ENCODE data around the gene NDST4. TPM values are rescaled to one million over a fixed set of nuclear protein-coding genes. Genes with fewer than 3 reads are reported as not detected.

Gene NDST4
- total and polyA plus RNA-seq, 2 donors, result 0.05 to 0.14 TPM

DNA sequence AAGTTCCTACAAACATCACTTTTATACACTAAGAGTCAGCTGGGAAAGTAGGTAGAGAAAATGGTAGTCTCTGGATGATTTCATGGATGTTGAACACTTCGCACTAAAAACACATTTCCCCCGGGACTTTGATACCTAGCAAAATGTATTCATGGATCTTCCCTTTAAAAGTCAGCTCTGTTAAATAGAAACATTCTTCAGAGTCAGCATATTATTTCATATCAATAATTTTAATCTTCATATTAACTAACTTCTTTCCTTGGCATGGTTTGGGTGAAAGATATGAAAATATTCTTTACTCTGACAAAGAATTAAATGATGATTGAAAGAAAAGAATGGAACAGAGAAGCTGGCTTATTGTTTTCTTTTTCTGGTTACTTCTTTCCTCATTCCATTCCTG, 185.5 kb downstream of the NDST4 start:
- no peaks in the 10 kb centered on the region for H3K27me3 ChIP-seq (ENCODE audit: control insufficient read depth in 2 of 2, insufficient read depth in 1 of 2, low read length in 1 of 2)
- H3K27ac ChIP-seq (ENCODE audit: low read depth in 1 of 2, low read length in 1 of 2), result no peak overlapping the region
- H3K36me3 ChIP-seq (ENCODE audit: control insufficient read depth in 2 of 2, insufficient read depth in 2 of 2, low read length in 1 of 2), result no peaks in the 10 kb centered on the region
- H3K4me3 ChIP-seq (ENCODE audit: low read length in 2 of 2), result no peak overlapping the region
- 98% methylated on average over 2 of the region's 2 CpGs for WGBS
- no peaks in the 10 kb centered on the region for H3K4me1 ChIP-seq (ENCODE audit: control insufficient read depth in 2 of 2, insufficient read depth in 2 of 2, low read length in 2 of 2)
- DNase-seq (ENCODE audit: low read depth in 6 of 9, low spot score in 9 of 9), result no peak
- no peaks in the 10 kb centered on the region for H3K9me3 ChIP-seq (ENCODE audit: control insufficient read depth in 2 of 2, insufficient read depth in 1 of 2, low read length in 1 of 2)

DNA sequence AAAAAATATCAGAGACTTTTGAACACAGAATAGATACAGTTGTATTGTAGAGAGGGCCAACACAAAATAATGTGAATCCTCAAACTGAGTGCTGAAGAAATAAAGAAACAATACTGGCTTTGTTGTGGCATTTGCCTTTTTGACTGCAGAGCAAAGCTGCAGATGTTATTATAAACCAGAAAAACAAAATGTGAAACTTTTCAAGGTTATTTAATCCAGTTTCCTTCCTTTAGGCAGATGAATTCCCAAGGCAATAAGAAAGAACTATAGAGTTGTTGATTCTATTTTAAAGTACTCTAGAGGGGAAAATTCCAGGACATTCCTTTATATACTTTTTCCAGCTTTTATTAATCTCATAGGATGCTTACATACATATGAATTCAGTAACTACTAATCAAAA, 186.8 kb downstream of the NDST4 start:
- Histone ChIP-seq H3K4me1 (ENCODE audit: control insufficient read depth in 2 of 2, insufficient read depth in 2 of 2, low read length in 2 of 2) (no peaks in the 10 kb centered on the region), H3K36me3 (ENCODE audit: control insufficient read depth in 2 of 2, insufficient read depth in 2 of 2, low read length in 1 of 2) (no peaks in the 10 kb centered on the region), H3K27ac (ENCODE audit: low read depth in 1 of 2, low read length in 1 of 2) (no peak overlapping the region), H3K4me3 (ENCODE audit: low read length in 2 of 2) (no peak overlapping the region), H3K9me3 (ENCODE audit: control insufficient read depth in 2 of 2, insufficient read depth in 1 of 2, low read length in 1 of 2) (no peaks in the 10 kb centered on the region), H3K27me3 (ENCODE audit: control insufficient read depth in 2 of 2, insufficient read depth in 1 of 2, low read length in 1 of 2) (no peaks in the 10 kb centered on the region)
- DNase-seq (ENCODE audit: low read depth in 6 of 9, low spot score in 9 of 9), result no peak

DNA sequence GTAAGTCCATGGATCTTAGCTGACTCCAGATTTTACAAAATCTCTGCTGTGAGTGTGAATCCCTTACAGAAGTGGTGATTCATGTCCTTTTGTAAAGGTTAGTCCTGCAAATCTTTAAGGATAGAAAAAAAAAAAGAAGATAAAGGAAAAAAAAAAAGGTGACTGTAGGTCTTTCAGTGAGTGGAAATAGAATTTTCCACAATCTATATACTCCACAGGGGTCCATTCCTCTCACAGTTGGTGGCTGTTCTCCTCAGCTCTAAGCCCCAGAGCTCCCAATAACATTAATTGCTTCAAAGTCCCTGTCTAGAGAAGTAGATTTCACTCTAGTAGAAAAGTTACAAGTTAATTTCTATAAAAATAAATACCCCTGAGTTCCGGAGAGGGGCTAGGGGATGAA, 189.1 kb downstream of the NDST4 start:
- H3K27ac ChIP-seq (ENCODE audit: low read depth in 1 of 2, low read length in 1 of 2), result no peak overlapping the region
- 88% methylated on average over 1 of the region's 1 CpG for WGBS
- no peaks in the 10 kb centered on the region for H3K27me3 ChIP-seq (ENCODE audit: control insufficient read depth in 2 of 2, insufficient read depth in 1 of 2, low read length in 1 of 2)
- no peaks in the 10 kb centered on the region for H3K4me1 ChIP-seq (ENCODE audit: control insufficient read depth in 2 of 2, insufficient read depth in 2 of 2, low read length in 2 of 2)
- DNase-seq (ENCODE audit: low read depth in 6 of 9, low spot score in 9 of 9), result no peak
- H3K4me3 ChIP-seq (ENCODE audit: low read length in 2 of 2), result no peak overlapping the region
- no peaks in the 10 kb centered on the region for H3K9me3 ChIP-seq (ENCODE audit: control insufficient read depth in 2 of 2, insufficient read depth in 1 of 2, low read length in 1 of 2)
- no peaks in the 10 kb centered on the region for H3K36me3 ChIP-seq (ENCODE audit: control insufficient read depth in 2 of 2, insufficient read depth in 2 of 2, low read length in 1 of 2)

DNA sequence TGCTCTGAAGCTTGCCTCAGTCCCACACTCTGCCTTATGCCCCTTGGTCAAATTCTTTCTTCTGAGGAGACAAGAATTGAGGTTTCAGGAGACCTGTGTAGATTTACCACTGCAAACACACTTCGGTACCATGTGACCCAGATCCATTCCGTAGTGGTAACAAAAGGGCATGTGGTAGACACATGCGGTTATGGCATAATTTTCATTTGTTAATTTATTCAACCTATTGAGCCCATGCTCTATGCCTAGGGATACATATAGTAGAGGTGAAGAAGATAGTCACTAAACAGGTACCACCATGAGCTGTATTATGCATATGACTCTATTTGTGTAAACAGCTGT, 190.9 kb downstream of the NDST4 start:
- WGBS, result 98% methylated on average over 3 of the region's 3 CpGs
- DNase-seq (ENCODE audit: low read depth in 6 of 9, low spot score in 9 of 9), result no peak
- Histone ChIP-seq H3K36me3 (ENCODE audit: control insufficient read depth in 2 of 2, insufficient read depth in 2 of 2, low read length in 1 of 2) (no peaks in the 10 kb centered on the region), H3K4me3 (ENCODE audit: low read length in 2 of 2) (no peak overlapping the region), H3K27ac (ENCODE audit: low read depth in 1 of 2, low read length in 1 of 2) (no peak overlapping the region), H3K4me1 (ENCODE audit: control insufficient read depth in 2 of 2, insufficient read depth in 2 of 2, low read length in 2 of 2) (no peaks in the 10 kb centered on the region), H3K27me3 (ENCODE audit: control insufficient read depth in 2 of 2, insufficient read depth in 1 of 2, low read length in 1 of 2) (no peaks in the 10 kb centered on the region), H3K9me3 (ENCODE audit: control insufficient read depth in 2 of 2, insufficient read depth in 1 of 2, low read length in 1 of 2) (no peaks in the 10 kb centered on the region)

DNA sequence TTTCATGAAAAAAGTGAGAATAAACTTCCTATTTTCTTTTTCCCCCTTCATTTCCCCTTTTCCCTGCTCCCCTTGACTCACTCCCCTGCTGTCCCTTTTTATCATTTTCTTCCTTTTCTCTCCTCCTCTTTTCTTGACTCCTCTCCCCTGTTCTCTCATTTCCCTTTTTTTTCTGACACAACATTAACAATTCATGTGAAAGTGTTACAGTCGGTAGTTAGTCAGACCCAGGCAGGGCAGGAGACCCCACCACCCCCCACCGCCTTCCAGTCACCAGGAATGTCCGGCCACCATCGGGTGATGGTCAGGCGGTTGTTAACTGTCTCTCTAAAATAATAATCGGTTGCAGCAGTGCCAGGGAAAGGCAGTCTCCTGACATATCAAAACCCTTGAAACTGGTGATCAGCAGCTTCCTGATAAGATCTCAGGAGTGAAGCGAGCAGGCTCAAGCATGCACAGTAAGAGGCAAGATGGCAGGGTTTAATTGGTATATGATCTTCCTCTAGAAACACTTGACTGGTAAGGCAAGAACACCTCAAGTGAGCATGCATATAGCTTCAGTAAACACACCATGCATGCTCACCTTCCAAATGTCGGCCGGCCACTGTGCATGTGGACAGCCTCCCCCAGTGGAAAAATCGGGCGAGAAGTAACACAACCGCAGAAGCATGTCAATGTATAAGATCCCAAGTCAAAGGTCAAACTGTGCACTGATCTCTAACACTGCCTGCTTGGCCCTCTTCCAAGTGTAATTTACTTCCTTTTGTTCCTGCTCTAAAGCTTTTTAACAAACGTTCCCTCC, 191.4 kb downstream of the NDST4 start:
- Histone ChIP-seq H3K36me3 (ENCODE audit: control insufficient read depth in 2 of 2, insufficient read depth in 2 of 2, low read length in 1 of 2) (no peaks in the 10 kb centered on the region), H3K4me3 (ENCODE audit: low read length in 2 of 2) (no peak overlapping the region), H3K27ac (ENCODE audit: low read depth in 1 of 2, low read length in 1 of 2) (no peak overlapping the region), H3K9me3 (ENCODE audit: control insufficient read depth in 2 of 2, insufficient read depth in 1 of 2, low read length in 1 of 2) (no peaks in the 10 kb centered on the region), H3K27me3 (ENCODE audit: control insufficient read depth in 2 of 2, insufficient read depth in 1 of 2, low read length in 1 of 2) (no peaks in the 10 kb centered on the region), H3K4me1 (ENCODE audit: control insufficient read depth in 2 of 2, insufficient read depth in 2 of 2, low read length in 2 of 2) (no peaks in the 10 kb centered on the region)
- WGBS, result 85% methylated on average over 13 of the region's 13 CpGs
- DNase-seq (ENCODE audit: low read depth in 6 of 9, low spot score in 9 of 9), result no peak

DNA sequence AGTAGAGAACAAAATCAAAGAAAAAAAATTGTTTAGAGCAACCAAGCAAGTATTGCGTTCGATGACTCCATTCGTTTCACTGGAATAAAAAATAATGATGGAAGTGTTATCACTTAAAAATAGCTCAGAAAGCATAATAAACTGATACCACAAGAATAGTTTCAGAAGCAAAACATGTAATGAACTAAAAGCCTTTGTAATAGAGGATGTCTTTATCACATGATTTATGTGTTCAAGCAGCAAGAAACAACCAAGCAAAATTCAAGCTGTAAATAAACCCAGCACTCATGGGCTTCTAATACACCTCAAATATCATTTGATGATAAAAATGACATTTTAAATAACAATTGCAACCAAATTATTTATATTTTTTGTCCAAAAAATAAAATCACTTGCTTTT, 192.2 kb downstream of the NDST4 start:
- Histone ChIP-seq H3K9me3 (ENCODE audit: control insufficient read depth in 2 of 2, insufficient read depth in 1 of 2, low read length in 1 of 2) (no peaks in the 10 kb centered on the region), H3K27ac (ENCODE audit: low read depth in 1 of 2, low read length in 1 of 2) (no peak overlapping the region), H3K4me1 (ENCODE audit: control insufficient read depth in 2 of 2, insufficient read depth in 2 of 2, low read length in 2 of 2) (no peaks in the 10 kb centered on the region), H3K4me3 (ENCODE audit: low read length in 2 of 2) (no peak overlapping the region), H3K27me3 (ENCODE audit: control insufficient read depth in 2 of 2, insufficient read depth in 1 of 2, low read length in 1 of 2) (no peaks in the 10 kb centered on the region), H3K36me3 (ENCODE audit: control insufficient read depth in 2 of 2, insufficient read depth in 2 of 2, low read length in 1 of 2) (no peaks in the 10 kb centered on the region)
- no peak for DNase-seq (ENCODE audit: low read depth in 6 of 9, low spot score in 9 of 9)
- WGBS, result 64% methylated on average over 3 of the region's 3 CpGs

DNA sequence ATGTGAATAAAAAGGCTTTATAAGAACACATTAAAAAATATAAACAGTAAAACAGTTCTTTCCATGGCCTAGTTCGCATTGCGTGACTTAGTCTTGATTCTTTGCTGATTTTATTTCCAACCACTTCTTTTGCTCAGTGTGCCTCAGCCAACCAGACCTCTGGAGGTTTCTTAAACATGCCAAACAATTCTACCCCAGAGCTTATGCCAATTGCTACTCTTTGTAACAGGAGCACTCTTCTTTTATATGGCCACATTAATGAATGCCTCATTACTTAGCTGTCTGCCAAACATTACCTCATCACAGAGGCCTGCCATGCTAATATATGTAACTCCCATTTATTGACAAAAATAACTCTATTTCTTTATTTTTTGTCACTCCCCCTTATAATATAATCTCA, 202.3 kb downstream of the NDST4 start:
- Histone ChIP-seq H3K4me3 (ENCODE audit: low read length in 2 of 2) (no peak overlapping the region), H3K4me1 (ENCODE audit: control insufficient read depth in 2 of 2, insufficient read depth in 2 of 2, low read length in 2 of 2) (no peaks in the 10 kb centered on the region), H3K36me3 (ENCODE audit: control insufficient read depth in 2 of 2, insufficient read depth in 2 of 2, low read length in 1 of 2) (no peaks in the 10 kb centered on the region), H3K27ac (ENCODE audit: low read depth in 1 of 2, low read length in 1 of 2) (no peak overlapping the region), H3K27me3 (ENCODE audit: control insufficient read depth in 2 of 2, insufficient read depth in 1 of 2, low read length in 1 of 2) (no peaks in the 10 kb centered on the region), H3K9me3 (ENCODE audit: control insufficient read depth in 2 of 2, insufficient read depth in 1 of 2, low read length in 1 of 2) (no peaks in the 10 kb centered on the region)
- DNase-seq (ENCODE audit: low read depth in 6 of 9, low spot score in 9 of 9), result no peak
- WGBS, result over 99% methylated on average over 2 of the region's 2 CpGs

DNA sequence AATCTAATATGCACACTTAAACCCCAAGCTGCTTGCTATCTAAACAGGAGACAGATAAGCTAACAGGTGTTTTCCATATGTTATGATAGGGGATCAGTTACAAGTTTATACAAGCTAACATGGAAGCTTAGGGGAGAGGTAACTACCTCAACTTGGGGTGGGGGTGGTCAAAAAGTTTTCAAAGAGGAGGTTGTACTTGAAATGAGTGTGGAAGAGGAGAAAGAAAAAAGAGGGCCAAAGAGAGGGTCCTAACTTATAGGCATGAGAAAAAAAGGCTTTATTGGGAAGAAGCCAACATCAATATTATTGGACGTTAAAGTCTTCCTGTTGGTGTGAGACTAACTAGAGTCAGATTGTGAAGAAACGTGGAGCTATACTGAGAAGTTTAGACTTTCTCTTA, 205.9 kb downstream of the NDST4 start:
- WGBS, result 80% methylated on average over 2 of the region's 2 CpGs
- H3K4me1 ChIP-seq (ENCODE audit: control insufficient read depth in 2 of 2, insufficient read depth in 2 of 2, low read length in 2 of 2), result no peaks in the 10 kb centered on the region
- H3K27me3 ChIP-seq (ENCODE audit: control insufficient read depth in 2 of 2, insufficient read depth in 1 of 2, low read length in 1 of 2), result no peaks in the 10 kb centered on the region
- H3K27ac ChIP-seq (ENCODE audit: low read depth in 1 of 2, low read length in 1 of 2), result no peak overlapping the region
- no peaks in the 10 kb centered on the region for H3K9me3 ChIP-seq (ENCODE audit: control insufficient read depth in 2 of 2, insufficient read depth in 1 of 2, low read length in 1 of 2)
- H3K4me3 ChIP-seq (ENCODE audit: low read length in 2 of 2), result no peak overlapping the region
- no peaks in the 10 kb centered on the region for H3K36me3 ChIP-seq (ENCODE audit: control insufficient read depth in 2 of 2, insufficient read depth in 2 of 2, low read length in 1 of 2)
- DNase-seq (ENCODE audit: low read depth in 6 of 9, low spot score in 9 of 9), result no peak

DNA sequence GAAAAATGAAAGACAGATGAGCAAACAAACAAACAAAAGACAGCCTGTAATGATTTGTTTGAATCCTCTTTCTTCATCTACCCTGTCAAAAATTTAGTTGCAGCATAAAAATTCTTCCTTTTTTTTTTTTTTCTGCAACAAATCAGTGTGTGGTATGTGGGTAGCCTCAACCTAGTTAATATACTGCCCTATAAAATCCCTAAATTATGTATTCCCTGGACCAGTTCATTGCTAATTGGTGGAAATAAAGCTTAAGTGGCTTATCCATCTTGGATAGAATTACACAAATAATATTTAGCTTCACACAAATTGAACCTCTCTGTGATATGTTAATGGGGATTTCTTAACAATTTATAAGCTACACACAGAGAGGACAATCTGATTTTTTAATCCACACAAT, 208.4 kb downstream of the NDST4 start:
- Histone ChIP-seq H3K27me3 (ENCODE audit: control insufficient read depth in 2 of 2, insufficient read depth in 1 of 2, low read length in 1 of 2) (no peaks in the 10 kb centered on the region), H3K4me1 (ENCODE audit: control insufficient read depth in 2 of 2, insufficient read depth in 2 of 2, low read length in 2 of 2) (no peaks in the 10 kb centered on the region), H3K36me3 (ENCODE audit: control insufficient read depth in 2 of 2, insufficient read depth in 2 of 2, low read length in 1 of 2) (no peaks in the 10 kb centered on the region), H3K27ac (ENCODE audit: low read depth in 1 of 2, low read length in 1 of 2) (no peak overlapping the region), H3K4me3 (ENCODE audit: low read length in 2 of 2) (no peak overlapping the region), H3K9me3 (ENCODE audit: control insufficient read depth in 2 of 2, insufficient read depth in 1 of 2, low read length in 1 of 2) (no peaks in the 10 kb centered on the region)
- no peak for DNase-seq (ENCODE audit: low read depth in 6 of 9, low spot score in 9 of 9)

DNA sequence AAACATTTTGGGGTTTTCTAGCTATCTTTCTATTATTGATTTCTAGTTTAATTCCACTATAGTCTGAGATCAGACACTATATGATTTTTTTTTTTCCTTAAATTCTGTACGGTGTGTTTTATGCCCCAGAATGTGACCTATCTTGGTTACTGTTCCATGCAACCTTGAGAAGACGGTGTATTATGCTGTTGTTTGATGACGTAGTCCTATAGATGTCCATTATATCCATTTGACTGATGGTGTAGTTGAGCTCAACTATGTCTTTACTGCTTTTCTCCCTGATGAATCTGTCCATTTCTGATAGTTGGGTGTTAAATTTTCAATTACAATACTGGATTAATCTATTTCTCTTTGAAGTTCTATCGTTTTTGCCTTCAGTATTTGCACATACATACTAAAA, 212.5 kb downstream of the NDST4 start:
- H3K27me3 ChIP-seq (ENCODE audit: control insufficient read depth in 2 of 2, insufficient read depth in 1 of 2, low read length in 1 of 2), result no peaks in the 10 kb centered on the region
- no peaks in the 10 kb centered on the region for H3K4me1 ChIP-seq (ENCODE audit: control insufficient read depth in 2 of 2, insufficient read depth in 2 of 2, low read length in 2 of 2)
- H3K4me3 ChIP-seq (ENCODE audit: low read length in 2 of 2), result no peak overlapping the region
- H3K36me3 ChIP-seq (ENCODE audit: control insufficient read depth in 2 of 2, insufficient read depth in 2 of 2, low read length in 1 of 2), result no peaks in the 10 kb centered on the region
- no peak for DNase-seq (ENCODE audit: low read depth in 6 of 9, low spot score in 9 of 9)
- H3K27ac ChIP-seq (ENCODE audit: low read depth in 1 of 2, low read length in 1 of 2), result no peak overlapping the region
- H3K9me3 ChIP-seq (ENCODE audit: control insufficient read depth in 2 of 2, insufficient read depth in 1 of 2, low read length in 1 of 2), result no peaks in the 10 kb centered on the region
- 86% methylated on average over 4 of the region's 4 CpGs for WGBS
